Measurements from ENCODE around the gene TMEM255A. TPM values are rescaled to one million over a fixed set of nuclear protein-coding genes. Genes with fewer than 3 reads are reported as not detected.

The TMEM255A gene
- total RNA-seq, 4 donors from 2014 or later = 0.16 to 1.3 (median 0.56) TPM; not detected in 1

DNA sequence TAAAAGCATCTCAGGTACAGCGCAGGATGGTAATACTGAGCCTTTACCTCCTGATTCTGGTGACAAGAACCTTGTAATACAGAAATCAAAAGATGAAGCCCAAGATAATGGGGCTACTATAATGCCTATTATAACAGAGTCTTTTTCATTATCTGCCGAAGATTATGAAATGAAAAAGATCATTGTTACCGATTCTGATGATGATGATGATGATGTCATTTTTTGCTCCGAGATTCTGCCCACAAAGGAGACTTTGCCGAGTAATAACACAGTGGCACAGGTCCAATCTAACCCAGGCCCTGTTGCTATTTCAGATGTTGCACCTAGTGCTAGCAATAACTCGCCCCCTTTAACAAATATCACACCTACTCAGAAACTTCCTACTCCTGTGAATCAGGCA, 57.5 kb downstream of the TMEM255A start:
- Histone ChIP-seq H3K4me1 (peaks cover 0 to 5% of the 10 kb centered on the region in 2 donors), H3K4me3 (no peak overlapping the region), H3K9me3 (no peaks in the 10 kb centered on the region), H3K36me3 (no peaks in the 10 kb centered on the region), H3K27ac (no peak overlapping the region), H3K27me3 (no peaks in the 10 kb centered on the region)
- in situ Hi-C loops (cut with MboI; ENCODE audit: low sequenced_read_pairs in 4 of 4) = no loop called here
- TF ChIP-seq POLR2A (IDR thresholded peaks at IDR 0.05) = no peak
- TF ChIP-seq, protein P1, sequence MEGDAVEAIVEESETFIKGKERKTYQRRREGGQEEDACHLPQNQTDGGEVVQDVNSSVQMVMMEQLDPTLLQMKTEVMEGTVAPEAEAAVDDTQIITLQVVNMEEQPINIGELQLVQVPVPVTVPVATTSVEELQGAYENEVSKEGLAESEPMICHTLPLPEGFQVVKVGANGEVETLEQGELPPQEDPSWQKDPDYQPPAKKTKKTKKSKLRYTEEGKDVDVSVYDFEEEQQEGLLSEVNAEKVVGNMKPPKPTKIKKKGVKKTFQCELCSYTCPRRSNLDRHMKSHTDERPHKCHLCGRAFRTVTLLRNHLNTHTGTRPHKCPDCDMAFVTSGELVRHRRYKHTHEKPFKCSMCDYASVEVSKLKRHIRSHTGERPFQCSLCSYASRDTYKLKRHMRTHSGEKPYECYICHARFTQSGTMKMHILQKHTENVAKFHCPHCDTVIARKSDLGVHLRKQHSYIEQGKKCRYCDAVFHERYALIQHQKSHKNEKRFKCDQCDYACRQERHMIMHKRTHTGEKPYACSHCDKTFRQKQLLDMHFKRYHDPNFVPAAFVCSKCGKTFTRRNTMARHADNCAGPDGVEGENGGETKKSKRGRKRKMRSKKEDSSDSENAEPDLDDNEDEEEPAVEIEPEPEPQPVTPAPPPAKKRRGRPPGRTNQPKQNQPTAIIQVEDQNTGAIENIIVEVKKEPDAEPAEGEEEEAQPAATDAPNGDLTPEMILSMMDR (IDR thresholded peaks at IDR 0.05 in 4 of 5, conservative IDR thresholded peaks at IDR 0.05 in 1 of 5) = no peak
- intact Hi-C loops (cut with DNase I; ENCODE audit: low total_unique reads) = loop anchor here (5.0 kb wide), 4 partner anchors 54 to 381 kb away; partner anchors contain the start of genes CUL4B, NDUFA1 and RNF113A
- ATAC-seq (no peak), DNase-seq (no peak)

DNA sequence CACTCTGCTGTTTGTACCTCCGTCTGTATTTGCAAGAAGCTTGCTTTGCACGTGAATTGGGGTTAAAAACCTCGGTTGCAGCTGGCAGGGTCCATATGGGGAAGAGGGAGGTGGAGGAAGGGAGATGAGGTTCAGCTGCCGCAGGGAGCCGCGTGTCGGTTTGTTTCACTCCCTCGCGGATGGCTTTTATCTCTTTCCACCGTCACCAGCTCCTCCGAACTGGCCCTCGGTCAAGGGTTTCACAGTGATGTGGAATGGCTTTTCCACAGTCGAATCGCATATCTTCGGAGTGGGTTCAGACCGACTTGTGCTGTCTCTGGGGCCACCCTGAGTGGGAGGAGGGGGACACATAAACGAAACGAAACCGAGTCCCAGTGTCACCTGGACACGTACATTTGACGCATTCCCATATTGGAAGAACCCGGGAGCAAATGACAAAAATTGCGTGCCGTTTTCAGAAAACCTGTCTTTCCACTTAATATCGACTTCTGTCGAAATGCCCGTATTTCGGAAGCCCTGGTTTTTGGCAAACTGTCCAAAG, 59.7 kb downstream of the TMEM255A start:
- DNase-seq (peak in 1 of 2 donors; percentile 16), ATAC-seq (peak; percentile 22 to 44)
- Histone ChIP-seq H3K9me3 (no peaks in the 10 kb centered on the region), H3K4me1 (peaks cover 0 to 5% of the 10 kb centered on the region in 2 donors), H3K36me3 (no peaks in the 10 kb centered on the region), H3K27me3 (no peaks in the 10 kb centered on the region), H3K27ac (peak overlapping the region; percentile 89 to 94 (median 91)), H3K4me3 (peak overlapping the region; percentile 66 to 83 (median 81))
- in situ Hi-C loops (cut with MboI; ENCODE audit: low sequenced_read_pairs in 4 of 4) = no loop called here
- TF ChIP-seq, protein P1 (IDR thresholded peaks at IDR 0.05 in 4 of 5, conservative IDR thresholded peaks at IDR 0.05 in 1 of 5) = no peak
- no peak for TF ChIP-seq POLR2A (IDR thresholded peaks at IDR 0.05)
- intact Hi-C loops (cut with DNase I; ENCODE audit: low total_unique reads) = loop anchor here (5.0 kb wide), 4 partner anchors 56 to 379 kb away; partner anchors contain the start of genes CUL4B, NDUFA1 and RNF113A

DNA sequence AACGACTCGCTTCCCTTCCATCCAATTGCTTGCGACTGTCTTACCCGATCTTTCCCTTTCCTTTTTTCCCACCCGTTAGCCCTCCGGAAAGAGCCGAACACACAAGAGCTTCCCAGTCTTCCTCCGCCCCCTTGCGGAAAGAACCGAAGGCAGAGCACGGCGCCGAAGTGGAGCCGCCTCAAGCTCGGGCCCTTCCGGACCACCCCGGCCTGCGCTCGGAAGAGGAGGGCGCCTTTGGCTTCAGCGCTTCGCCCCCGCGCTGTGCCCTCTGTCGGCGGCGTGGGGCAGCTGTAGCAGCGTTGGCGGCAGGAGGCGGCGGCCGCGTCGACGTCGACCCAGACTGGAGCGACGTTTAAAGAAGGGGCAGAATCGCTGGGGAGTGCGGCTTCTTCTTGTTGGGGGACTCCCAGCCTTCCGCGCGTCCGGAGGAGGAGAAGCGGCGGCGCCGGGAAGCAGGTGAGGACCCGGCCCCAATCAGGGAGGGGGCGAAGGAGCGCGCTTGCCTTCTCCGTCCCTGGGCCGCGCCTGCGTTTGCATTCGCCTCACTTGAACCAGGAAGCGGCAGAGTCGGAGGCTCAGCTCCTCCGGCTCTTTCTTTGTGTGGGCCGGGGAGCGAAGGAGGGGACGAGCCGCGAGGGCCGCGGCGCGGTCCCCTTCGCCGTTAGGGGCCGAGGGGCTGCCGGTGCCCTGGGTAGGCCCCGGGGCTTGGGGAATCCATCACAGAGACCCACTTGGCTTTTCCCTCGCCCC, 60.6 kb downstream of the TMEM255A start, which contains the start of gene ZBTB33:
Gene ZBTB33 (plus strand): TSS at position 291 of the 750 bp plus-strand sequence. CDS start 2,604 bp downstream, outside the sequence.
- H3K4me1 ChIP-seq = peaks cover 0 to 5% of the 10 kb centered on the region in 2 donors
- peak within 1 kb of the TSS; percentile 89 to 94 (median 91) for H3K27ac ChIP-seq
- TF ChIP-seq, protein P1 (IDR thresholded peaks at IDR 0.05 in 4 of 5, conservative IDR thresholded peaks at IDR 0.05 in 1 of 5) = peak; percentile 60 to 74 (median 62)
- peak; percentile 58 to 65 for TF ChIP-seq POLR2A (IDR thresholded peaks at IDR 0.05)
- no peaks in the 10 kb centered on the region for H3K27me3 ChIP-seq
- DNase-seq (peak; percentile 80 to 89), ATAC-seq (peak; percentile 95 to 96)
- intact Hi-C loops (cut with DNase I; ENCODE audit: low total_unique reads) (loop anchor here (5.0 kb wide), 4 partner anchors 57 to 378 kb away; partner anchors contain the start of genes CUL4B, NDUFA1 and RNF113A), in situ Hi-C loops (cut with MboI; ENCODE audit: low sequenced_read_pairs in 4 of 4) (no loop called here)
- no peaks in the 10 kb centered on the region for H3K9me3 ChIP-seq
- H3K36me3 ChIP-seq = no peaks in the 10 kb centered on the region
- peak within 1 kb of the TSS; percentile 66 to 83 (median 81) for H3K4me3 ChIP-seq

DNA sequence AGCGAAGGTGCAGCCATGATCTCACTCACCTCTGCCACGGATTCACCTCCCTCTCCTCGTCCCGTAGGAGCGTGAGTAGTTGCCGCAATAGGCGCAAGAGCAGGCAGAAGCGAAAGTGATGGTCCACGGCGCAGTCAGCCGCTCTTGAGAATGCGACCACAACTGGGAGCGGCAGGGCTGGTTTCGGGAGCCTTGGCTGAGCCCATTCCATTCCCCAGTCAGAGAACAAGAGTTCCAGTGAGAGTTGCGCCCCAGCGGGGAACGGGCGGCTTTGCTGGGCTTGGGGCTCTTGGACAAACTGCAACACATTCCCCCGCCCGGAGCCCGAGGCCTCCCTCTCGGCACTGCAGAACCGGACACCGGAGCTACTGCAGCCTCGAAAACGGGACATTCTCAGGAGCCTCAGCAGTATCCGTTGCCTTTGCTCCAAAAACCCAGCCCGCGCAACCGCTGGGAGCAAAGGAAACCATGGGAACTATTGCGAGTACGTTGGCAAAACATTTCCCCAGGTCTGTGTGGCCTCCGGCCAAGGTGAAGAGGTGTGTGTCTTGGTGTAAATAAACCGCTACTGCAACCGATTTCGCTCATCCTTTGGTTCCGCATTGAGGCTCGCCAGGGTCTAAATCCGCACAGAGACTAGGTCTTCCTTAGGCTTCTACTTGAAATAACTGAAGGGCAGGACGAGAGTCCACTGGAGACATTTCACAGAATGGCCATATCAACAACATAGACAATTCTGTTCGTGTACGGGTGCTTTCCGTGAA, 66.3 kb downstream of the TMEM255A start:
- Histone ChIP-seq H3K27me3 (no peaks in the 10 kb centered on the region), H3K27ac (peak overlapping the region; percentile 78 to 92 (median 84)), H3K4me1 (peaks cover 7 to 10% of the 10 kb centered on the region in 2 donors), H3K4me3 (peak overlapping the region; percentile 72 to 87 (median 78)), H3K9me3 (no peaks in the 10 kb centered on the region), H3K36me3 (no peaks in the 10 kb centered on the region)
- in situ Hi-C loops (cut with MboI; ENCODE audit: low sequenced_read_pairs in 4 of 4) (loop anchor here in 2 of 4 donors (25.0 kb wide), 1 partner anchor 217 kb away; the partner anchor contains the start of gene LAMP2 (in 2 of the 2)), intact Hi-C loops (cut with DNase I; ENCODE audit: low total_unique reads) (loop anchor here (10.0 kb wide), 1 partner anchor 300 kb away; the partner anchor contains the start of gene NKAP)
- ATAC-seq = peak; percentile 96 to 99
- DNase-seq = peak; percentile 60 to 77
- TF ChIP-seq, protein P1 (IDR thresholded peaks at IDR 0.05 in 4 of 5, conservative IDR thresholded peaks at IDR 0.05 in 1 of 5) = no peak
- no peak for TF ChIP-seq POLR2A (IDR thresholded peaks at IDR 0.05)

Measured in gastrocnemius medialis (tissue), 4 donors.